ENCODE data around the gene MCC.

- TF ChIP-seq CTCF (IDR thresholded peaks at IDR 0.05; ENCODE audit: poor library complexity), result no peak
- no peak for TF ChIP-seq EZH2 (IDR thresholded peaks at IDR 0.05; ENCODE audit: borderline replicate concordance)
Measured at GRCh38 chr5:113197456-113198200, 290.6 kb downstream of the MCC start.

Data from hepatocyte (in vitro differentiated cells).